ENCODE measurements around the gene UCHL3. TPM values are rescaled to one million over a fixed set of nuclear protein-coding genes. Genes with fewer than 3 reads are reported as not detected.

Gene UCHL3
- total and polyA plus RNA-seq, 2 of the 8 experiments (the other 6 are each of a cell fraction or from before 2014, with no cell fraction given): 33.0 to 61.1 TPM

DNA sequence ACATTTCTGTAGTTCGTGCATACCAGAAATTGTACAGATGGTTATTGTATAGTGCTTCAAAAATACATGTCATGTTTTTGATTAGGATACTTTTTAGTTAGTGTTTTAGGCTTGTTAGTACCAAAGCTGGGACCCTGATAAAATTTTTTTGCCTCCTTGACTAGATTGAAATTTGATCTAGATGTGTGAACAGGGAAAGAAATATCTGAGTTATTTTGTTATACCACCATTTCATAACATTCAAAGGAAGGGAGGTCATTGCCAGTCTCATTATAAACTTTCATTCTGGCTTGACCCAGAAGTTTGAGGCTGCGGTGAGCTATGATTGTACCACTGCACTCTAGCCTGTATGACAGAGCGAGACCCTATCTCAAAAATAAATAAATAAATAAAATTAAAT, 95.5 kb downstream of the UCHL3 start (continued):
- TF ChIP-seq POLR2AphosphoS5 (IDR thresholded peaks at IDR 0.05; ENCODE audit: low read depth, low read length): no peak
- TF ChIP-seq EGR1 (IDR thresholded peaks at IDR 0.05; ENCODE audit: borderline replicate concordance, low read depth, low read length): no peak
- TF ChIP-seq ATF3 (IDR thresholded peaks at IDR 0.05; ENCODE audit: insufficient read depth, low read depth, low read length): no peak
- TF ChIP-seq HDAC2 (IDR thresholded peaks at IDR 0.05; ENCODE audit: borderline replicate concordance in 1 of 2, low read depth in 2 of 2, low read length in 2 of 2): no peak

Measured in H1 (cell line).